IMR-90 (cell line): ENCODE measurements around the gene CMC1. TPM values are rescaled to one million over a fixed set of nuclear protein-coding genes. Genes with fewer than 3 reads are reported as not detected.

Source experiments
- ATAC-seq: fragments of 200-7000 bp; cut with Tn5 transposase; 2 replicates; pipeline ENCODE4 v1.9.1; 2020; ENCODE audit warnings: low read depth, mild to moderate bottlenecking, moderate library complexity
- BruUV-seq: library from RNA; stranded (reverse); fragments of 400-500 nt; replicated peaks from 2 replicates; lab custom pipeline; 2021; lab: Mats Ljungman, UMichigan
- CTCF ChIA-PET: fragments of 300-600 bp; formaldehyde crosslinking; extraction: SDS; loops from one replicate; lab custom pipeline; 2021; ENCODE audit warnings: antibody characterized with exemption; lab: Yijun Ruan, JAX
- POLR2A ChIA-PET: fragments of 300-600 bp; sonication (Branson Sonifier 250); formaldehyde crosslinking; loops from one replicate; lab custom pipeline; 2022; ENCODE audit warnings: antibody characterized with exemption; ENCODE audit not compliant: unreplicated experiment; lab: Charles Lee
- DNase-seq: peaks from one replicate; pipeline ENCODE4 v3.0.0; 2013
- H2AFZ ChIP-seq: replicated peaks from 2 replicates; pipeline ENCODE3; 2013; ENCODE audit warnings: low read length, mild to moderate bottlenecking; ENCODE audit not compliant: poor library complexity
- H2AK5ac ChIP-seq: 2 replicates; pipeline ENCODE4 v1.6.1; 2013; ENCODE audit warnings: low read depth, low read length, inconsistent platforms
- H2AK9ac ChIP-seq: replicated peaks from 2 replicates; pipeline ENCODE3; 2013; ENCODE audit warnings: mild to moderate bottlenecking, low read depth, low read length, moderate library complexity; ENCODE audit not compliant: poor library complexity
- H2BK120ac ChIP-seq: 2 replicates; pipeline ENCODE4 v1.6.1; 2013; ENCODE audit warnings: low read depth, low read length, inconsistent platforms
- H2BK15ac ChIP-seq: 3 replicates; pipeline ENCODE4 v1.6.1; 2013; ENCODE audit warnings: low read depth, low read length, inconsistent platforms
- H2BK20ac ChIP-seq: 2 replicates; pipeline ENCODE4 v1.6.1; 2013; ENCODE audit warnings: low read depth, mild to moderate bottlenecking, inconsistent platforms, low read length, moderate library complexity
- H2BK5ac ChIP-seq: 2 replicates; pipeline ENCODE4 v1.6.1; 2013; ENCODE audit warnings: mild to moderate bottlenecking, low read depth, low read length, inconsistent platforms; ENCODE audit not compliant: poor library complexity, severe bottlenecking
- H3K14ac ChIP-seq: replicated peaks from 2 replicates; pipeline ENCODE4 v1.6.1; 2013; ENCODE audit warnings: low read depth, low read length, inconsistent platforms
- H3K18ac ChIP-seq: 2 replicates; pipeline ENCODE4 v1.6.1; 2013; ENCODE audit warnings: low read depth, low read length, control low read depth
- H3K23ac ChIP-seq: 2 replicates; pipeline ENCODE4 v1.6.1; 2013; ENCODE audit warnings: low read depth, low read length, inconsistent platforms
- H3K27ac ChIP-seq: 2 replicates; pipeline ENCODE4 v1.5.1; 2013; ENCODE audit warnings: mild to moderate bottlenecking, control low read depth, low read length; ENCODE audit not compliant: insufficient read depth
- H3K27me3 ChIP-seq: 2 replicates; pipeline ENCODE4 v1.6.1; 2013; ENCODE audit warnings: low read length; ENCODE audit not compliant: control insufficient read depth, insufficient read depth
- H3K36me3 ChIP-seq: 2 replicates; pipeline ENCODE4 v1.6.1; 2013; ENCODE audit warnings: low read length, mixed read lengths; ENCODE audit not compliant: control insufficient read depth, insufficient read depth
- H3K4ac ChIP-seq: 2 replicates; pipeline ENCODE4 v1.6.1; 2013; ENCODE audit warnings: low read depth, low read length, inconsistent platforms
- H3K4me1 ChIP-seq: 2 replicates; pipeline ENCODE4 v1.6.1; 2013; ENCODE audit warnings: low read length, mixed read lengths; ENCODE audit not compliant: control insufficient read depth, insufficient read depth
- H3K4me2 ChIP-seq: 2 replicates; pipeline ENCODE4 v1.6.1; 2013; ENCODE audit warnings: low read depth, mild to moderate bottlenecking, control low read depth, low read length, moderate library complexity
- H3K4me3 ChIP-seq: 2 replicates; pipeline ENCODE4 v1.5.1; 2013; ENCODE audit warnings: low read depth, mild to moderate bottlenecking, control low read depth, low read length, moderate library complexity; ENCODE audit not compliant: insufficient read depth
- H3K56ac ChIP-seq: 2 replicates; pipeline ENCODE4 v1.6.1; 2013; ENCODE audit warnings: low read length, inconsistent platforms; ENCODE audit not compliant: insufficient read depth; ENCODE audit errors: extremely low read depth
- H3K79me1 ChIP-seq, 2 experiments: 2 replicates each; pipeline ENCODE4 v1.6.1; 2013; ENCODE audit warnings: low read length in 2 of 2, inconsistent platforms in 1 of 2, low read depth in 1 of 2
- H3K9ac ChIP-seq: 2 replicates; pipeline ENCODE4 v1.6.1; 2013; ENCODE audit warnings: low read depth, low read length, control low read depth
- H3K9me1 ChIP-seq: 2 replicates; pipeline ENCODE4 v1.6.1; 2013; ENCODE audit warnings: low read length, inconsistent platforms; ENCODE audit not compliant: insufficient read depth
- H3K9me3 ChIP-seq: 2 replicates; pipeline ENCODE4 v1.6.1; 2013; ENCODE audit warnings: low read length; ENCODE audit not compliant: control insufficient read depth, insufficient read depth
- H4K20me1 ChIP-seq: 2 replicates; pipeline ENCODE4 v1.6.1; 2013; ENCODE audit warnings: low read length, inconsistent platforms; ENCODE audit not compliant: insufficient read depth
- H4K5ac ChIP-seq: 2 replicates; pipeline ENCODE4 v1.6.1; 2013; ENCODE audit warnings: mild to moderate bottlenecking, low read depth, low read length, control low read depth
- H4K8ac ChIP-seq, 2 experiments: 2 replicates each; pipeline ENCODE4 v1.6.1; 2013; ENCODE audit warnings: low read depth in 2 of 2, low read length in 2 of 2, control low read depth in 1 of 2, inconsistent platforms in 1 of 2
- H4K91ac ChIP-seq: 2 replicates; pipeline ENCODE4 v1.6.1; 2013; ENCODE audit warnings: low read depth, low read length, inconsistent platforms; ENCODE audit not compliant: insufficient read depth
- ELK1 ChIP-seq: fragments of 150-350 bp; IDR thresholded peaks from 2 replicates; pipeline ENCODE4 v1.6.1; 2016; ENCODE audit warnings: low read depth, mild to moderate bottlenecking, low read length, moderate library complexity, borderline replicate concordance
- FOS ChIP-seq: fragments of 150-350 bp; IDR thresholded peaks from 2 replicates; pipeline ENCODE4 v1.6.1; 2016; ENCODE audit warnings: low read depth, low read length
- NFE2L2 ChIP-seq: fragments of 150-350 bp; IDR thresholded peaks from 2 replicates; pipeline ENCODE4 v1.6.1; 2016; ENCODE audit warnings: low read depth, mild to moderate bottlenecking, low read length
- POLR2A ChIP-seq: IDR thresholded peaks from 2 replicates; pipeline ENCODE4 v1.6.1; 2012; ENCODE audit warnings: mild to moderate bottlenecking, low read depth, low read length
- RAD21 ChIP-seq: IDR thresholded peaks from 2 replicates; pipeline ENCODE4 v1.6.1; 2012; ENCODE audit warnings: low read length, improper control_type of control experiment
- dilution Hi-C: fragments of 300-500 bp; cut with HindIII; formaldehyde crosslinking; loops from one replicate; pipeline ENCODE4 v1.14.3; 2018; ENCODE audit warnings: low sequenced_read_pairs; ENCODE audit not compliant: unreplicated experiment
- in situ Hi-C: fragments of 300-500 bp; cut with MboI; formaldehyde crosslinking; loops from 3 replicates; pipeline ENCODE4 v1.14.3; 2019; ENCODE audit warnings: low sequenced_read_pairs, inconsistent platforms, mixed read lengths
- intact Hi-C: fragments of 100-400 bp; cut with micrococcal nuclease; formaldehyde crosslinking; loops from 2 replicates; pipeline ENCODE4 v1.10.0; 2022
- polyA plus RNA-seq, 3 experiments: library from polyadenylated mRNA; depleted of rRNA; stranded (reverse); fragments of >200 nt; gene quantifications; 2 replicates each; pipeline ENCODE4 v1.2.3, GENCODE V29; 2012; ENCODE audit warnings: low replicate concordance in 1 of 3
- total RNA-seq: library from RNA; depleted of rRNA; stranded (reverse); fragments of >200 nt; gene quantifications from 2 replicates; pipeline ENCODE4 v1.2.3, GENCODE V29; 2012

Gene CMC1
- total and polyA plus RNA-seq, 2 of the 4 experiments (the other 2 are of a cell fraction) = 1.6 to 18.3 TPM

DNA sequence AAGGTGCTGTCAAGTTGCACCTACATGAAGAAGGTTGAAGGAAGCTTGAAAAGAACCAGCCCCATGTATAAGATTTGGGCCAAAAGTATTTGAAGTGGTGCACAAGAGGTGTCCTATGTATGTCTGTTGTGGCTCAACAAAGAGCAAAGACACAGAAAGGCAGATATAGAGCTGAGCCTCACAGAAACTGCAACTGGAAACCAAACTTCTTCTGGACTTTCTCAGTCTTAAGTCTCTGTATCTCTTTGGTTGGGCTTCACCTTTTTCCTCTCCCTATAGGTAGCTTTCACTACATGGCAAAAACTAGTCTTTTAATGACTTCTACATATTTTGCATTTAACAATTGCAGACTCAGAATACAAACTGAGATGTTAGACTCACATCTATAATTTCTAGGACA lies 8.8 kb upstream of the CMC1 start:
- in situ Hi-C loops = no loop called here

More for the DNA sequence above, 8.8 kb upstream of the CMC1 start:
- no peak for TF ChIP-seq RAD21
- TF ChIP-seq NFE2L2 = no peak
- no peak for TF ChIP-seq ELK1
- TF ChIP-seq FOS = no peak
- no peak for TF ChIP-seq POLR2A
- no TSS peak for BruUV-seq
- Histone ChIP-seq H2BK15ac (no peak overlapping the region), H3K27me3 (peaks cover 2% of the 10 kb centered on the region), H2AK9ac (no peak overlapping the region), H2BK20ac (no peak overlapping the region), H2AK5ac (no peak overlapping the region), H3K4me2 (no peak overlapping the region), H3K4ac (no peak overlapping the region), H3K4me3 (no peak overlapping the region), H2BK5ac (no peak overlapping the region), H4K8ac (no peak overlapping the region), H3K23ac (no peak overlapping the region), H3K9me1 (no peaks in the 10 kb centered on the region), H3K36me3 (no peaks in the 10 kb centered on the region), H4K5ac (no peak overlapping the region), H3K18ac (no peak overlapping the region), H3K14ac (no peak overlapping the region), H4K20me1 (no peaks in the 10 kb centered on the region), H4K91ac (no peak overlapping the region), H2AFZ (no peak overlapping the region), H3K27ac (no peak overlapping the region), H3K79me1 (no peaks in the 10 kb centered on the region), H2BK120ac (no peak overlapping the region), H3K4me1 (no peaks in the 10 kb centered on the region), H3K56ac (no peak overlapping the region), H3K9ac (no peak overlapping the region), H3K9me3 (no peaks in the 10 kb centered on the region)
- ChIA-PET CTCF (no interaction called here), POLR2A (no interaction called here)
- DNase-seq (no peak), ATAC-seq (no peak)
- dilution Hi-C loops (no loop called here), intact Hi-C loops (no loop called here)
